Keratinocyte (primary cell): ENCODE measurements around the gene GPC5.

ENCODE experiments used
- CTCF ChIP-seq, 3 experiments: IDR thresholded peaks in 1 of 3; conservative IDR thresholded peaks in 1 of 3; optimal IDR thresholded peaks in 1 of 3; 2 replicates in 2 of 3; 3 replicates in 1 of 3; pipeline versions ENCODE3 to v1.5.1; 2011; ENCODE audit warnings: low read length in 3 of 3, mild to moderate bottlenecking in 3 of 3, moderate library complexity in 2 of 3, control low read depth in 1 of 3, inconsistent platforms in 1 of 3; ENCODE audit not compliant: insufficient read depth in 2 of 3; ENCODE audit errors: extremely low read depth in 1 of 3
- EZH2 ChIP-seq: IDR thresholded peaks from one replicate; pipeline ENCODE4 v1.6.1; 2012; ENCODE audit warnings: inconsistent platforms, mild to moderate bottlenecking, low read length, moderate library complexity

DNA sequence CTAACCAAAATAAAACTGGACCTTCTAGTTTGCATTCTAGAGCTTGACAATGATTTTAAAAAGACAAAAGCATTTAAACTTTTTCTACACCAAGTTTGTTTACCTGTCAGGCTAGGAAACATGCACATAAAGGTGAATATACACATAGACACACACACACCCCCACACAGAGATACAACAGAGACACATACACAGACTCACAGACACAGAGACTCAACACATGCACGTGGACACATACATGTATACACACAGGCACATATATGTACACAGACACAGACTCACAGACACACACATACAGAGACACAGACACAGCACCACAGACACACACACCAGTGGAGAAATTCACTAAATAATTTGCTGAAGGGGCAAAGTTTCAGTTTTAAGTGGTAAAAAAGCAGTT lies 155.7 kb downstream of the GPC5 start:
- TF ChIP-seq CTCF (optimal IDR thresholded peaks at IDR 0.05 in 1 of 3, IDR thresholded peaks at IDR 0.05 in 1 of 3, conservative IDR thresholded peaks at IDR 0.05 in 1 of 3; ENCODE audit: extremely low read depth in 1 of 3, insufficient read depth in 2 of 3, low read length in 3 of 3) (no peak), EZH2 (no peak)
